Prostate gland (tissue), 2 donors: ENCODE results near the gene PLIN5.

ENCODE experiments used
- CTCF ChIP-seq, 4 experiments: fragments of 200-600 bp in 2 of 4; fragments of 450-650 bp in 2 of 4; sonication (generic) in 2 of 4; IDR thresholded peaks; 1 replicate in 3 of 4; 2 replicates in 1 of 4; pipeline ENCODE4 v1.5.1; 2016 to 2019; ENCODE audit warnings: antibody characterized with exemption in 4 of 4, mild to moderate bottlenecking in 2 of 4, moderate library complexity in 2 of 4
- POLR2AphosphoS5 ChIP-seq: sonication (generic); formaldehyde crosslinking; IDR thresholded peaks from one replicate; pipeline ENCODE4 v1.6.1; 2017; ENCODE audit warnings: antibody characterized with exemption

- TF ChIP-seq CTCF (IDR thresholded peaks at IDR 0.05): no peak
- TF ChIP-seq POLR2AphosphoS5: no peak
Observed at GRCh38 chr19:4553775-4554174, 18.8 kb upstream of the PLIN5 start.
